OCI-LY1 (cell line): ENCODE data around the gene MUC5AC.
"Not testable (repeated sequence)": the region's sequence is repeated elsewhere in the genome, so short reads cannot be mapped to it uniquely, and the experiment has no call there.

Source experiments
- CTCF ChIP-seq: fragments of 200-600 bp; sonication (generic), shearing (Covaris generic); IDR thresholded peaks from 2 replicates; pipeline ENCODE4 v1.5.1; 2017; ENCODE audit warnings: mild to moderate bottlenecking, antibody characterized with exemption, low read length, moderate library complexity, mixed read lengths
- EZH2 ChIP-seq: fragments of 200-600 bp; sonication (generic), shearing (Covaris generic); IDR thresholded peaks from 2 replicates; pipeline ENCODE4 v1.8.0; 2017; ENCODE audit warnings: borderline replicate concordance, mixed run types, mild to moderate bottlenecking, antibody characterized with exemption, low read length, moderate library complexity, mixed read lengths

DNA sequence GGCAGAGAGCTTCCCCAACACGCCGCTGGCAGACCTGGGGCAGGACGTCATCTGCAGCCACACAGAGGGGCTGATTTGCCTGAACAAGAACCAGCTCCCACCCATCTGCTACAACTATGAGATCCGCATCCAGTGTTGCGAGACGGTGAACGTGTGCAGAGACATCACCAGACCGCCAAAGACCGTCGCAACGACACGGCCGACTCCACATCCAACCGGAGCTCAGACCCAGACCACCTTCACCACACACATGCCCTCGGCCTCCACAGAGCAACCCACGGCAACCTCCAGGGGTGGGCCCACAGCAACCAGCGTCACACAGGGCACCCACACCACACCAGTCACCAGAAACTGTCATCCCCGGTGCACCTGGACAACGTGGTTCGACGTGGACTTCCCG is 26.4 kb downstream of the MUC5AC start:
- not testable (repeated sequence) for TF ChIP-seq EZH2, CTCF
